OCI-LY1 (cell line): ENCODE data around the gene BMP6.

ENCODE experiments used
- H2AFZ ChIP-seq: fragments of 200-600 bp; sonication (generic), shearing (Covaris generic); 2 replicates; pipeline ENCODE4 v1.6.0; 2014; ENCODE audit warnings: antibody characterized with exemption, mild to moderate bottlenecking, low read length
- H3F3A ChIP-seq: fragments of 200-600 bp; sonication (generic), shearing (Covaris generic); 2 replicates; pipeline ENCODE4 v1.6.0; 2014; ENCODE audit warnings: mild to moderate bottlenecking, antibody characterized with exemption, low read length, moderate library complexity; ENCODE audit not compliant: insufficient read depth
- H3K27ac ChIP-seq: fragments of 200-600 bp; sonication (generic); 2 replicates; pipeline ENCODE4 v1.5.1; 2014; ENCODE audit warnings: low read length, mixed run types, mild to moderate bottlenecking, low read depth; ENCODE audit not compliant: poor library complexity, severe bottlenecking
- H3K27me3 ChIP-seq: fragments of 200-600 bp; sonication (generic); 2 replicates; pipeline ENCODE4 v1.6.0; 2014; ENCODE audit warnings: antibody characterized with exemption, mild to moderate bottlenecking, low read length, moderate library complexity; ENCODE audit not compliant: insufficient read depth
- H3K36me3 ChIP-seq: fragments of 200-600 bp; sonication (generic); 2 replicates; pipeline ENCODE4 v1.6.1; 2014; ENCODE audit warnings: mild to moderate bottlenecking, antibody characterized with exemption, low read length, moderate library complexity, mixed read lengths; ENCODE audit not compliant: insufficient read depth
- H3K4me1 ChIP-seq: fragments of 200-600 bp; sonication (generic); 2 replicates; pipeline ENCODE4 v1.5.1; 2014; ENCODE audit warnings: mild to moderate bottlenecking, low read length, moderate library complexity; ENCODE audit not compliant: insufficient read depth, severe bottlenecking
- H3K4me2 ChIP-seq: fragments of 200-600 bp; sonication (generic), shearing (Covaris generic); 2 replicates; pipeline ENCODE4 v1.6.1; 2014; ENCODE audit warnings: low read length
- H3K4me3 ChIP-seq: fragments of 200-600 bp; sonication (generic); 2 replicates; pipeline ENCODE4 v1.5.1; 2014; ENCODE audit warnings: low read length, low read depth, mild to moderate bottlenecking, mixed read lengths; ENCODE audit not compliant: poor library complexity, severe bottlenecking
- H3K79me2 ChIP-seq: fragments of 200-600 bp; shearing (Covaris generic); 2 replicates; pipeline ENCODE4 v1.6.1; 2016; ENCODE audit warnings: mixed run types, low read length, mixed read lengths; ENCODE audit not compliant: insufficient read depth
- H3K9ac ChIP-seq: fragments of 200-600 bp; sonication (generic), shearing (Covaris generic); 2 replicates; pipeline ENCODE4 v1.6.1; 2014; ENCODE audit warnings: mild to moderate bottlenecking, low read length, mixed read lengths
- H3K9me2 ChIP-seq: fragments of 200-600 bp; sonication (generic), shearing (Covaris generic); 2 replicates; pipeline ENCODE4 v1.6.1; 2014; ENCODE audit warnings: low read depth, mild to moderate bottlenecking, low read length, mixed read lengths
- H3K9me3 ChIP-seq: fragments of 200-600 bp; shearing (Covaris generic); 2 replicates; pipeline ENCODE4 v1.6.1; 2014; ENCODE audit warnings: low read length, mixed read lengths
- H4K20me1 ChIP-seq: fragments of 200-600 bp; sonication (generic), shearing (Covaris generic); 2 replicates; pipeline ENCODE4 v1.6.0; 2016; ENCODE audit warnings: mild to moderate bottlenecking, low read length; ENCODE audit not compliant: insufficient read depth
- EZH2 ChIP-seq: fragments of 200-600 bp; sonication (generic), shearing (Covaris generic); IDR thresholded peaks from 2 replicates; pipeline ENCODE4 v1.8.0; 2017; ENCODE audit warnings: borderline replicate concordance, mixed run types, mild to moderate bottlenecking, antibody characterized with exemption, low read length, moderate library complexity, mixed read lengths
- TF ChIP-seq, protein P1 (sequence below): fragments of 200-600 bp; sonication (generic), shearing (Covaris generic); IDR thresholded peaks from 2 replicates; pipeline ENCODE4 v1.5.1; 2017; ENCODE audit warnings: mild to moderate bottlenecking, antibody characterized with exemption, low read length, moderate library complexity, mixed read lengths

Gene BMP6

DNA sequence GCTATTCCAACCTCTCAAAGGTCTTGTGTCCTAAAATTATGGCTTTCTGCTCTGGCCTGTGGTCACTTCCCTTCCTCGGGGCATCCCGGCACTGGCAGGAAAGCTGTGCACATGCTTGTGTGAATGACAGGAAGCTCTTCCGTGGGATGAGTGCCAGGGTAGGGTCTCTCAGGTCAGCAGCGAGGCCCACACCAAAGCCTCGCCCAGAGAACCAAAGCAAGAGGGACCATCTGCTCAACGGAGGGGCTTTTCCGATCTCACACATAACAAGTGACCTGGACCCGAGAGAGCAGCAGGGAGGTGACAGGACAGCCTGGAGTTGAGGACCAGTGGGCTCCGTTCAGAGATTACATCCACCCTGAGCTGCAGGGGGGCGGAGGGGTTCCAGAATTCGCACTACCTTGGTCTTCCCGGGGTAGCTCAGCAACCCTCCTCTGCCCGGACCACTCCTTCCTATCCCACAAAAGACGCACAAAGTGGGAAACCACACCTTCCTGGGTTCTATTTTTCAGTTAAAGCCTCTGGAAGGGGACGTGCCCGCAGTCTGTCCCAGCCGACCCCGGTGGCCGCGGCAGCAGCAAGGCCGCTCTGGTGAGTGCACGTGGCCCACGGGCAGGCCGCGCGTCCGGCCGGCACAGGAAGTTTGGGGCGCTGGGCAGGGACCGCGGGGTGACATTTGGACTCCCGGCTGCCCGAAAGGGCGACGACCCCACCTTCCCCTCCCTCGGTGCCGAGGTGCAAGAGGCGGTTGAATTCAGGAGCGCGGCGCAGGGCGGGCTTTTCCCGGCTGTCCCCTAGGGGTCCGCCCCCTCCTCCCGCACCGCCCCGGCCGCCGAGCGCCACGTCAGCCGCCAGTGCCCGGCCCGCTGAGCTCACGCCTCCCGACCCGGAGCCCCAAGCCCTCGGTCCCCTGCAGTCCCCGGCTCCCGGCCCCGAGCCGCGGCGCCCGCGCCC lies 183.7 kb downstream of the BMP6 start:
- no peak for TF ChIP-seq EZH2
- TF ChIP-seq, protein P1, sequence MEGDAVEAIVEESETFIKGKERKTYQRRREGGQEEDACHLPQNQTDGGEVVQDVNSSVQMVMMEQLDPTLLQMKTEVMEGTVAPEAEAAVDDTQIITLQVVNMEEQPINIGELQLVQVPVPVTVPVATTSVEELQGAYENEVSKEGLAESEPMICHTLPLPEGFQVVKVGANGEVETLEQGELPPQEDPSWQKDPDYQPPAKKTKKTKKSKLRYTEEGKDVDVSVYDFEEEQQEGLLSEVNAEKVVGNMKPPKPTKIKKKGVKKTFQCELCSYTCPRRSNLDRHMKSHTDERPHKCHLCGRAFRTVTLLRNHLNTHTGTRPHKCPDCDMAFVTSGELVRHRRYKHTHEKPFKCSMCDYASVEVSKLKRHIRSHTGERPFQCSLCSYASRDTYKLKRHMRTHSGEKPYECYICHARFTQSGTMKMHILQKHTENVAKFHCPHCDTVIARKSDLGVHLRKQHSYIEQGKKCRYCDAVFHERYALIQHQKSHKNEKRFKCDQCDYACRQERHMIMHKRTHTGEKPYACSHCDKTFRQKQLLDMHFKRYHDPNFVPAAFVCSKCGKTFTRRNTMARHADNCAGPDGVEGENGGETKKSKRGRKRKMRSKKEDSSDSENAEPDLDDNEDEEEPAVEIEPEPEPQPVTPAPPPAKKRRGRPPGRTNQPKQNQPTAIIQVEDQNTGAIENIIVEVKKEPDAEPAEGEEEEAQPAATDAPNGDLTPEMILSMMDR: no peak
- Histone ChIP-seq H3K4me1 (peaks cover 26% of the 10 kb centered on the region), H2AFZ (no peak overlapping the region)

DNA sequence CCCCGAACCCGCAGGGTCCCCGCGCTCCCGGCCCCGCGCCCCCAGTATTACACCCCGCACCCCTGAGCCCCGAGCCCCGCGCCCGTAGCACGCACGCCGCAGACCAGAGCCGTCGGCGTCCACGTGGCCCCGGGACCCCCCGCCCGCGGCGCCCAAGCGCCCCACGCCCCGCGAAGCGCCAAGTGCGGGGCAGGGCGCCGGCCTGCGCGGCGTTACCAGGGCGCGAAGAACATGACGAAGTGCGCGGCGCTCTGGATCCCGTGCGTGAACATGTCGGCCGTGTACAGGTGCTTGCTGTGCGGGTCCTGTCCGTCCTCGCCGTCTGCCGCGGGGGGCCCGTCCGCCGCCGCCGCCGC lies 184.4 kb downstream of the BMP6 start:
- Histone ChIP-seq H3K9me3 (no peaks in the 10 kb centered on the region), H3K36me3 (no peaks in the 10 kb centered on the region), H3K27me3 (no peaks in the 10 kb centered on the region), H3K4me1 (peaks cover 26% of the 10 kb centered on the region), H3K4me2 (peak overlapping the region; percentile 83), H3K9ac (peak overlapping the region; percentile 77; the same call in 1 of the 2 replicates), H3K27ac (no peak overlapping the region), H3K79me2 (peaks cover 5% of the 10 kb centered on the region; the same call in 1 of the 2 replicates), H2AFZ (no peak overlapping the region), H3K4me3 (peak overlapping the region; percentile 90), H3K9me2 (no peaks in the 10 kb centered on the region), H3F3A (no peaks in the 10 kb centered on the region), H4K20me1 (no peaks in the 10 kb centered on the region)
- TF ChIP-seq EZH2: no peak
- TF ChIP-seq, protein P1: no peak

More for the DNA sequence above, 183.7 kb downstream of the BMP6 start:
- H3K9me3 ChIP-seq: no peaks in the 10 kb centered on the region
- peak overlapping the region; percentile 83 for H3K4me2 ChIP-seq
- no peak overlapping the region for H3K27ac ChIP-seq
- H3K36me3 ChIP-seq: peaks cover 6% of the 10 kb centered on the region; the same call in 1 of the 2 replicates
- H3K9ac ChIP-seq: peak overlapping the region; percentile 77
- peak overlapping the region; percentile 90 for H3K4me3 ChIP-seq
- no peaks in the 10 kb centered on the region for H3K27me3 ChIP-seq
- H3K9me2 ChIP-seq: no peaks in the 10 kb centered on the region
- H4K20me1 ChIP-seq: no peaks in the 10 kb centered on the region
- H3F3A ChIP-seq: no peaks in the 10 kb centered on the region
- peaks cover 5% of the 10 kb centered on the region; the same call in 1 of the 2 replicates for H3K79me2 ChIP-seq

DNA sequence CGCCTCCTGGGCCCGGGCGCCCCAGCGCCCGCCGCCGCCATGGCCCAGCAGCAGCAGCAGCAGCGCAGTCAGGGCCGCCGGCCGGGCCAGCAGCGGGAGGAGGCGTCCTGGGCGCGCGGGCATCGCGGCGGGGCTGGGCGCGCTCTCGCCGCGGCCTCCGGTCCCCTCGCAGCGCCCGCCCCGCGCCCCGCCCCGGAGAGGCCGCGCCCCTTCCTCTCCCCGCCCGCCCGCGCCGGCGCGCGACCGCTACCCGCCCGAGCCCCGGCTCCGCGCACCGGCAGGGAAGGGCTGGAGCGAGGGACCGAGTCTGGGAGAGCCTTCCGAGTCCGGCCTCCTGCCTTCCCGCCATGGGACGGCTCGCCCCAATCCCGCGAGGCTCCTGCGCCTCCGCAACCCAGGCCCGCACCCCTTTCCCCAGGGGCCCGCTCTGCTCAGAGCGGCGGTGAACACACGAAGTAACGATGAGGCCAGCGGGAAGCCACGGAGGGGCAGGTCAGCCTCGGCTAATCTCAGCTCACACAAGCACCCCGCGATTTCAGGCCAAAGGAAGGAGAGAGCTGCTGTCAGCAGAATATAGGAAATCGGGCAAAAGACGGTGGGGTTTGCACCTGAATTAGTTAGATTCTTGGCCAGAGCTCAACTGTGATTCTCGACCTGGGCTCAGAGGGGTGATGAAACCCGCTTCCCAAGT lies 184.9 kb downstream of the BMP6 start, which contains the start of gene TXNDC5:
TXNDC5 (minus strand) TSS at position 135 of the 691 bp plus-strand sequence; CDS start at position 123, 12 bp downstream.
- Histone ChIP-seq H3K4me1 (peaks cover 26% of the 10 kb centered on the region), H3K79me2 (peaks cover 5% of the 10 kb centered on the region; the same call in 1 of the 2 replicates), H3K9me3 (no peaks in the 10 kb centered on the region), H4K20me1 (no peaks in the 10 kb centered on the region), H3K27me3 (peaks cover 4% of the 10 kb centered on the region; the same call in 1 of the 2 replicates), H3K4me2 (peak within 1 kb of the TSS; percentile 83), H2AFZ (no peak within 1 kb of the TSS), H3F3A (no peaks in the 10 kb centered on the region), H3K4me3 (peak within 1 kb of the TSS; percentile 90), H3K27ac (no peak within 1 kb of the TSS), H3K9ac (peak within 1 kb of the TSS; percentile 77), H3K36me3 (no peaks in the 10 kb centered on the region), H3K9me2 (no peaks in the 10 kb centered on the region)
- TF ChIP-seq EZH2: no peak
- TF ChIP-seq, protein P1: no peak
